GM23338 (cell line): Measurements from ENCODE around the gene SOX3.

Experiments used
- EZH2phosphoT487 ChIP-seq: fragments of 200-600 bp; sonication (generic); IDR thresholded peaks from one replicate; pipeline ENCODE4 v1.8.1; 2018; ENCODE audit warnings: antibody characterized with exemption; ENCODE audit not compliant: unreplicated experiment
- JUNB ChIP-seq: IDR thresholded peaks from one replicate; pipeline ENCODE4 v1.6.1; 2016; ENCODE audit warnings: antibody characterized with exemption; ENCODE audit not compliant: unreplicated experiment
- STAT1 ChIP-seq: IDR thresholded peaks from one replicate; pipeline ENCODE4 v1.6.1; 2016; ENCODE audit warnings: antibody characterized with exemption; ENCODE audit not compliant: unreplicated experiment
- ZNF114 ChIP-seq: fragments of 250-450 bp; sonication (Bioruptor Pico); IDR thresholded peaks from 2 replicates; pipeline ENCODE4 v1.5.0; 2020; ENCODE audit warnings: mild to moderate bottlenecking, moderate library complexity
- TF ChIP-seq, protein P1 (sequence below), 2 experiments: fragments of 200-600 bp in 1 of 2; sonication (generic) in 1 of 2; conservative IDR thresholded peaks; 2 replicates each; pipeline versions ENCODE4 v1.5.1 to v1.6.1; 2016 to 2017; ENCODE audit warnings: antibody characterized with exemption in 2 of 2, low read depth in 2 of 2, mild to moderate bottlenecking in 2 of 2, moderate library complexity in 1 of 2

DNA sequence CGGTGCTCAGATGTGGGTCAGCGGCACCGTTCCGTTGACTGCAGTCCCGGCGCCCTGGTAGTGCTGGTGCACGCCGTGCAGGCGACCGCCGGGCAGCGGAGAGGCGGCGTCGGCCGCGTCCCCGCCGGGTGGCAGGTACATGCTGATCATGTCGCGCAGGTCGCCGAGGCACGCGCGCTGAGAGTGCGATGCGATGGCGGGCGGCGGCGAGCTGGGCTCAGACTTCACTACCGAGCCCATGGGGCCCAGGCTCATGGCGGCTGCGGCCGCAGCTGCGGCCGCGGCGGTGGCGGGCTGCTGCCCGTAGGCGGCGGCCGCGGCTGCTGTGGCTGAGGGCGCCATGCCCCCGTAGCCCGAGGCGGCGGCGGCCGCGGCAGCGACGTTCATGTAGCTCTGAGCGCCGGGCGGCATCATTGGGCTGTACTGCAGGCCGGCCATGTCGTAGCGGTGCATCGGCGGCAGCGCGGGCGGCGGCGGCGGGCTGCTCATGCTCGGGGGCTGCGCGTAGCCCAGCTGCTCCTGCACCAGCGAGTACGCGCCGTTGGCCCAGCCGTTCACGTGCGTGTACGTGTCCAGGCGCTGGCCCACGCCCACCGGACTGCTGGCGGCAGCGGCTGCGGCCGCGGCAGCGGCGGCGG lies 1.0 kb downstream of the SOX3 start:
- TF ChIP-seq, protein P1, sequence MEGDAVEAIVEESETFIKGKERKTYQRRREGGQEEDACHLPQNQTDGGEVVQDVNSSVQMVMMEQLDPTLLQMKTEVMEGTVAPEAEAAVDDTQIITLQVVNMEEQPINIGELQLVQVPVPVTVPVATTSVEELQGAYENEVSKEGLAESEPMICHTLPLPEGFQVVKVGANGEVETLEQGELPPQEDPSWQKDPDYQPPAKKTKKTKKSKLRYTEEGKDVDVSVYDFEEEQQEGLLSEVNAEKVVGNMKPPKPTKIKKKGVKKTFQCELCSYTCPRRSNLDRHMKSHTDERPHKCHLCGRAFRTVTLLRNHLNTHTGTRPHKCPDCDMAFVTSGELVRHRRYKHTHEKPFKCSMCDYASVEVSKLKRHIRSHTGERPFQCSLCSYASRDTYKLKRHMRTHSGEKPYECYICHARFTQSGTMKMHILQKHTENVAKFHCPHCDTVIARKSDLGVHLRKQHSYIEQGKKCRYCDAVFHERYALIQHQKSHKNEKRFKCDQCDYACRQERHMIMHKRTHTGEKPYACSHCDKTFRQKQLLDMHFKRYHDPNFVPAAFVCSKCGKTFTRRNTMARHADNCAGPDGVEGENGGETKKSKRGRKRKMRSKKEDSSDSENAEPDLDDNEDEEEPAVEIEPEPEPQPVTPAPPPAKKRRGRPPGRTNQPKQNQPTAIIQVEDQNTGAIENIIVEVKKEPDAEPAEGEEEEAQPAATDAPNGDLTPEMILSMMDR (conservative IDR thresholded peaks at IDR 0.05; ENCODE audit: low read depth in 2 of 2), result no peak
- TF ChIP-seq ZNF114 (CRISPR knock-in tag) (no peak), JUNB (no peak), EZH2phosphoT487 (no peak), STAT1 (no peak)
